PC-9 (cell line): ENCODE results near the gene OR51S1.

Source experiments
- CTCF ChIP-seq: fragments of 200-600 bp; sonication (generic); conservative IDR thresholded peaks from 2 replicates; pipeline ENCODE4 v1.6.1; 2017; ENCODE audit warnings: mixed run types, antibody characterized with exemption, mild to moderate bottlenecking, moderate library complexity
- EZH2 ChIP-seq: fragments of 200-600 bp; sonication (generic); IDR thresholded peaks from 2 replicates; pipeline ENCODE4 v1.8.0; 2017; ENCODE audit warnings: antibody characterized with exemption, low read depth

- TF ChIP-seq CTCF (no peak), EZH2 (no peak)
Measured at GRCh38 chr11:4886186-4886585, 37.2 kb upstream of the OR51S1 start.
